ENCODE measurements around the gene ZDHHC22. TPM values are rescaled to one million over a fixed set of nuclear protein-coding genes. Genes with fewer than 3 reads are reported as not detected.

The ZDHHC22 gene
- polyA plus RNA-seq, 3 donors: not detected

DNA sequence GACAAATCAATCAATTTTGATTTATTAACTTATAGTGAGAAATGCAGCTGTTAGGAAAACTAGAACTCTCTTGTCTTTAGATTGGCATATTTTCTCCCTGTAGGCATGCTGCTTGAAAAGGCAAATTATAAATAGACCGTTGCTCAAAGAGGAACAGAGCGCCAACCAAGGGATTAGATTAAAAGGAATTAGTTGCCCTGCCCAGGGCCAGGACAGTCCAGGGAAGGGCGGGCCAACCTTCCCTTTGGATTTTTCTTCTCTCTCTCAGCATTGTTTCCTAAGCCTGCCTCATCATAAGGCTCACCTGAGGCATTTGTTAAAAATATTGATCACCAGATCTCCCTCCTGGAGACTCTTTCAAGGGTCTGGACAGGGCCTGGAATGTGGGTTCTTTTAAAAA, 34.9 kb downstream of the ZDHHC22 start:
- Histone ChIP-seq H3K4me2 (replicated peaks; ENCODE audit: extremely low read depth, low read length, poor library complexity, severe bottlenecking) (no peak overlapping the region), H3K79me2 (ENCODE audit: insufficient read depth, low read length) (no peaks in the 10 kb centered on the region), H3K9ac (ENCODE audit: insufficient read depth, low read length, poor library complexity, severe bottlenecking) (no peak overlapping the region), H3K27me3 (ENCODE audit: control insufficient read depth in 2 of 2, insufficient read depth in 2 of 2, low read length in 2 of 2) (no peaks in the 10 kb centered on the region), H3K4me1 (ENCODE audit: control insufficient read depth in 1 of 2, insufficient read depth in 2 of 2, low read length in 2 of 2) (no peaks in the 10 kb centered on the region), H3K9me3 (replicated peaks in 1 of 2; ENCODE audit: control insufficient read depth in 1 of 2, insufficient read depth in 1 of 2, low read length in 2 of 2) (no peaks in the 10 kb centered on the region), H2AFZ (ENCODE audit: insufficient read depth, low read depth, low read length, poor library complexity, severe bottlenecking) (no peak overlapping the region), H3K27ac (ENCODE audit: low read depth in 1 of 2, low read length in 2 of 2) (no peak overlapping the region), H3K36me3 (replicated peaks in 1 of 2; ENCODE audit: control insufficient read depth in 1 of 2, insufficient read depth in 2 of 2, low read length in 2 of 2) (peaks cover 40 to 64% of the 10 kb centered on the region in 2 donors), H3K4me3 (replicated peaks in 1 of 3; ENCODE audit: low read depth in 2 of 3, low read length in 3 of 3) (no peak overlapping the region), H4K20me1 (ENCODE audit: insufficient read depth, low read length) (no peaks in the 10 kb centered on the region)
- Mint-ChIP-seq H3K27me3 (ENCODE audit: low read depth in 3 of 3) (no peaks in the 10 kb centered on the region), H3K27ac (no peak overlapping the region), H3K36me3 (peaks cover 51 to 64% of the 10 kb centered on the region in 2 donors), H3K9me3 (no peaks in the 10 kb centered on the region), H3K4me1 (no peaks in the 10 kb centered on the region), H3K4me3 (no peak overlapping the region)
- 83% methylated on average over 2 of the region's 3 CpGs for WGBS (ENCODE audit: insufficient coverage)
- DNase-seq: no peak
- TF ChIP-seq, protein P1, sequence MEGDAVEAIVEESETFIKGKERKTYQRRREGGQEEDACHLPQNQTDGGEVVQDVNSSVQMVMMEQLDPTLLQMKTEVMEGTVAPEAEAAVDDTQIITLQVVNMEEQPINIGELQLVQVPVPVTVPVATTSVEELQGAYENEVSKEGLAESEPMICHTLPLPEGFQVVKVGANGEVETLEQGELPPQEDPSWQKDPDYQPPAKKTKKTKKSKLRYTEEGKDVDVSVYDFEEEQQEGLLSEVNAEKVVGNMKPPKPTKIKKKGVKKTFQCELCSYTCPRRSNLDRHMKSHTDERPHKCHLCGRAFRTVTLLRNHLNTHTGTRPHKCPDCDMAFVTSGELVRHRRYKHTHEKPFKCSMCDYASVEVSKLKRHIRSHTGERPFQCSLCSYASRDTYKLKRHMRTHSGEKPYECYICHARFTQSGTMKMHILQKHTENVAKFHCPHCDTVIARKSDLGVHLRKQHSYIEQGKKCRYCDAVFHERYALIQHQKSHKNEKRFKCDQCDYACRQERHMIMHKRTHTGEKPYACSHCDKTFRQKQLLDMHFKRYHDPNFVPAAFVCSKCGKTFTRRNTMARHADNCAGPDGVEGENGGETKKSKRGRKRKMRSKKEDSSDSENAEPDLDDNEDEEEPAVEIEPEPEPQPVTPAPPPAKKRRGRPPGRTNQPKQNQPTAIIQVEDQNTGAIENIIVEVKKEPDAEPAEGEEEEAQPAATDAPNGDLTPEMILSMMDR (IDR thresholded peaks at IDR 0.05): no peak
- intact Hi-C loops (cut with micrococcal nuclease): no loop called here

DNA sequence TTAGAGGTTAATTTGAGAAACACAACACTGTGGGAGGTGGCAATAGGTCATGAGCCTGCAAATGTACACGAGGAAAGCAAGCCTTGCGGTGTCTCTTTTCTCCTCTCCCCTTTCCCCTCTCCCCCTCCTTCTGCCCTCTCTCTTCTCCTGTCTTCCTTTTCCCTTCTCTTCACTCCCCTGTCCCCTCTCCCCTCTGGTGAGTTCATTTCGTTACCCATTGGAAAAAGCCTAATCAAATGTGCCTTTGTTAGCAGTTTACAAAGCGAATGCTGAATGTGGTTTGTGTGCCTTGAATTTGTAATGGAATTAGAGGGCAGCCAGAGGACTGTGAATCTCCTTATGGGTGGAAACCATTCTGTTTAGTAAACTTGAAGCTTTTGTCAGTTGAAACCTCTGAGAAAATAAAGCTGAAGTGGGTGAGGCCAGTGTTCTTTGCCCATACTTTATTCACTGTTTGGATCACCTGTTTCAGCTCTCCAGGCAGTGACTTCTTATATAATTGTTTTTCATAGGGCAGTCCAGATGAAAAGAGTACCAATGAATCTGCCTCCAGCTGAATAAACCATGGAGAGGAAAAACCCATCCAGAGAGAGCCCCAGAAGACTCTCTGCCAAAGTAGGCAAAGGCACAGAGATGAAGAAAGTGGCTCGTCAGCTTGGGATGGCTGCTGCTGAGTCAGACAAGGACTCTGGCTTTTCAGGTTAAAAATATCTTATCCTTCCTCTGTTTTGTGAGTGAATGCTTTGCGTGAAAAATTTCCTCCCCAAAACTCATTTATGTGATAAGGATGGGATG, 36.2 kb downstream of the ZDHHC22 start:
- intact Hi-C loops (cut with micrococcal nuclease): no loop called here
- H3K4me3 ChIP-seq (replicated peaks in 1 of 3; ENCODE audit: low read depth in 2 of 3, low read length in 3 of 3): no peak overlapping the region
- no peaks in the 10 kb centered on the region for H3K4me1 ChIP-seq (ENCODE audit: control insufficient read depth in 1 of 2, insufficient read depth in 2 of 2, low read length in 2 of 2)
- H4K20me1 ChIP-seq (ENCODE audit: insufficient read depth, low read length): no peaks in the 10 kb centered on the region
- no peak overlapping the region for H3K4me2 ChIP-seq (replicated peaks; ENCODE audit: extremely low read depth, low read length, poor library complexity, severe bottlenecking)
- no peaks in the 10 kb centered on the region for H3K27me3 Mint-ChIP-seq (ENCODE audit: low read depth in 3 of 3)
- H3K27ac Mint-ChIP-seq: peak overlapping the region in 1 of 7 donors; percentile 30
- TF ChIP-seq, protein P1 (IDR thresholded peaks at IDR 0.05): no peak
- no peak overlapping the region for H2AFZ ChIP-seq (ENCODE audit: insufficient read depth, low read depth, low read length, poor library complexity, severe bottlenecking)
- peaks cover 1% of the 10 kb centered on the region for H3K4me1 Mint-ChIP-seq
- no peak for DNase-seq
- whole genome bisulfite sequencing (ENCODE audit: insufficient coverage): 100% methylated on average over 1 of the region's 6 CpGs
- no peaks in the 10 kb centered on the region for H3K9me3 Mint-ChIP-seq
- no peaks in the 10 kb centered on the region for H3K27me3 ChIP-seq (ENCODE audit: control insufficient read depth in 2 of 2, insufficient read depth in 2 of 2, low read length in 2 of 2)
- peaks cover 43 to 53% of the 10 kb centered on the region in 2 donors for H3K36me3 Mint-ChIP-seq
- H3K27ac ChIP-seq (ENCODE audit: low read depth in 1 of 2, low read length in 2 of 2): no peak overlapping the region
- peaks cover 30 to 50% of the 10 kb centered on the region in 2 donors for H3K36me3 ChIP-seq (replicated peaks in 1 of 2; ENCODE audit: control insufficient read depth in 1 of 2, insufficient read depth in 2 of 2, low read length in 2 of 2)
- no peak overlapping the region for H3K9ac ChIP-seq (ENCODE audit: insufficient read depth, low read length, poor library complexity, severe bottlenecking)
- H3K9me3 ChIP-seq (replicated peaks in 1 of 2; ENCODE audit: control insufficient read depth in 1 of 2, insufficient read depth in 1 of 2, low read length in 2 of 2): no peaks in the 10 kb centered on the region
- H3K4me3 Mint-ChIP-seq: no peak overlapping the region
- H3K79me2 ChIP-seq (ENCODE audit: insufficient read depth, low read length): no peaks in the 10 kb centered on the region

Measured in CD14-positive monocyte (primary cell).